ENCODE results near the gene ZNF831.

Gene ZNF831

DNA sequence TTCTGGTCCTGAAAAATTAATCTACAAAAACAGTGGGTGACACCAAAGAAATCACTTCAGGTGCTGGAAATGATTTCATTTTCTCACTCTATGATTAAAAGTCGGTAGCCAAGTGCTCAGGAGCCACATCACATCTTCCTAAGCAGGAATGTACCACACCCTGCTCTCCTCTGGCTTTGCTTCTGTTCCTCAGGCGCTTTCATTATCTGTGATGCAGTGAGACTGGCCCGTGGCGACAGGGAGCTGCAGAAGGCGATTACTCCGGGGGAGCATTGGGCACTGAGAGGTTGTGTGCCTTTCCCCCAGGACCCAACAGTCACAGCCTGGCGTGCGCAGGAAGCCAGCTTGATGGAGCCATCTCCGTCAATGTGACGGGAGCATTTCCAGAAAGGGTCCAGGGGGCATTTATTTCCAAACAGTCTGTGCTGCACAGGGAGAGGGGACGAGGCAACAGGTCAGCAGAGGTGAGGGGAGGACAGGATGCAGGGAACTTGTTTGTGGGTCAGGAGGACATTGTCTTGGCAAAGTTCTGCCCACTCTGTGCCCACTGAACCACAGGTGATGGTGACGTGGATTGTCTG lies 5.6 kb upstream of the ZNF831 start:
- no peak for FAIRE-seq

DNA sequence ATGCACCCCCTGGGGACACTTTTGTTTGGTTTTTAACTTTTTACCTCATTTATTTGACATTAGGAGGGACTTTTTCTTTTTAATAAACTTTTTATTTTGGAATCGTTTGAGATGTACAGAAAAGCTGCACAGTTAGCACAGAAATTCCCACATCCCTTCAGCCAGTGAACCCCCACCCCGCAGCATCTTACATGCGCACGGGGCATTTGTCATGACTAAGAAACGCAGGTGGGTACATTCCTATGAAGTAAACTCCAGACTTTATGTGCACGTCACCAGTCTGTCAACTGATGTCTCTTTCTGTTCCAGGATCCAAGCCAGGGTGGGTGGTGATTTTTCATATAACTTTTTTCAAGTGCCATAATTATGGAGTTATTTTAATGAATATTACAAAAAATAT lies 4.9 kb upstream of the ZNF831 start:
- no peak for FAIRE-seq

DNA sequence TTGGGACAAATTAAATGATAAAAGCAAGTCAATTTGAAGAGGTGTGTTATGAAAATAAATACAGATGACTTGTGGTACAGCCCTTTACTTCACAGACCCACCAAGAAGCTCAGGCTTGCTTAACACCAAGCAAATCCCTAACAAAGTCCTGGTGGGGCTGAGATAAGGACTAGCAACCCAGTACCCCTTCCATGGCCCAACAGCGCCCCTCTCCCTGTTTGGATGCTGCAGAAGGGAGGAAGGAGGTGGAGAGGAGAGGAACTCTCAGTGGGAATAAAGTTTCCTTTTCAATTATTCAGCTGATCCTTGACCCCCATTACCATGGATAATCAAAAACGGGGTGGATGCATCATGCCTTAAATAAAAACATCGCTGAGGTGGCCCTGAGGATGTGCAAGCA lies 4.5 kb upstream of the ZNF831 start:
- no peak for FAIRE-seq

DNA sequence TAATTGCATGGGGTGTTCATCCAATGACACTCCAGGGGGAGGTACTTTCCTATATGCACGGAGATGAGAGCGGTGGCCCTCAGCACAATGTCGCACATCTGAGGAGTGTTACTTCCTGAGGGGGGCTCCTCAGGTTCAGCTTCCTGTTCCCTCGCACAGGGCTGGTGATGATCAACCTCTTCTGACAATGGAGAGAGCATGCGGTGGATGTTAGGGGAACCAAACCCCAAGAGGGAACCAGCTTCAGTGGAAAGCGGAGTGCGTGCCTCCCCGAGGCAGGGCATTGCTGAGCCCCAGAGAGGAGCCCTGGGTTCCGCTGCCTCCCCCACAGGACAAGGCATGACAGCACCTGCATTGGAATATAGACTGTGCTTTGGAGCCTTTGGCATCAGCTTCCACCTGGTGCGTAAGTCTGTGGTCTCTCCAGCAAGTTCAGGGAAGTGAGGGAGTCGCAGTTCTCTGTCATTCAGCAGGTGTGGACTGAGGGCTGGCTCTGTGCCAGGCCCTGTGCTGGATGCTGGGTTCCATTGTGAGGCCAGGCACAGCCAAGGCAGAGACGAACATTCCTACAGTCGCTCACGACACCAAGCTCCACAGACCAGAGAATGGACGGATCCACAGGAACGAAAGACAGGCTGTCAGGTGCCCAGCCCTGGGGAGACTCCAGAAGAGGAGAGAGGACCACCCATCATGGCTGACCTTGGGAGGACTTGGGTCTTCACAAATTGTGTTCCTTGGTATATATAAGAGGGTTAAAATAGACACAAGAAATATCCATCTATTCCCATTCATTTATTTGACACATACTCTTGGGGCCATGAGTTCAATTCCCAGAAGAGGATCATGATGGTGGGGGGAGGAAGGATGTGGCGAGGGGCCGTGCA lies 3.9 kb upstream of the ZNF831 start:
- FAIRE-seq = no peak

DNA sequence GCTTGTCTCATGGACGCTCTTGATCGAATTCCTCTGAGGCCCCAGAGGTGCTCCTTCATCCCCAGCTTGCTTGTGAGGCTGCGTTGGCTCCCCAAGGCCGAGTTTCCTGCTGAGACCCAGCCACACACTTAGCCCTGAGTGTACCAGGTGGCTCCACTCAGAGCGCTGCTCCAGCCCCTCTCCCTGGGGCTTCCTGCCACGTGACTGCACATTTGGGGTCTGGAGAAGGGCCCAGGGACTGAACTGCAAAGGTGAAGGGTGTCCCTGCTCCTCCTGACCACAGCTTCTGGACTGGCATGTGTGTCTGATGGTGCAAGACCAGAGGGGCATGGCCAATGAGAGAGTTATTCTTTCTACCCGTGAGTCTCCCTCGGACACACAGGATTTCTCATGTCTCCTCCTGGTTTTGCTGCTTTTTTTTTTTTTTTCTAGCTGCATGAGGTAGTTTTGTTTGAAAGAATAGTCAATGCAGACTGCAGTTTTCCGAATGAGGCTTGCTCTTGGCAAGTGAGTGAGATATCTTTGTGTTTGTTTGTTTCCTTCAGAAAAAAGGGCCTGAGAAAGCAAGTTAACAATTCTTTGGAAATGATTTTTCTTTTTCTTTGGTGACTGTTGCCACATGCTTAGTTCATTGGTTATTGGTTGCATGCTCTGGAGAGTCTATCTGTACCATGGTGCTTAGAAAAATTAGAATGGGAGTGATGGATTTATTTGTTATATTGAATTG lies 3.1 kb upstream of the ZNF831 start:
- FAIRE-seq = no peak

DNA sequence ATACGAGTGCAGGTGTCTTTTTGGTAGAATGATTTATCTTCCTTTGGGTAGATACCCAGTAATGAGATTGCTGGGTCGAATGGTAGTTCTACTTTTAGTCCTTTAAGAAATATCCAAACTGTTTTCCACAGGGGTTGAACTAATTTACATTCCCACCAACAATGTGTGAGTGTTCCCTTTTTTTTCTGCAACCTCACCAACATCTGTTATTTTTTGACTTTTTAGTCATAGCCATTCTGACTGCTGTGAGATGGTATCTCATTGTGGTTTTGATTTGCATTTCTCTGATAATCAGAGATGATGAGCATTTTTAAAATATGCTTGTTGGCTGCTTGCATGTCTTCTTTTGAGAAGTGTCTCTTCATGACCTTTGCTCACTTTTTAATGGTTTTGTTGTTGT lies 1.9 kb upstream of the ZNF831 start:
- FAIRE-seq = no peak

DNA sequence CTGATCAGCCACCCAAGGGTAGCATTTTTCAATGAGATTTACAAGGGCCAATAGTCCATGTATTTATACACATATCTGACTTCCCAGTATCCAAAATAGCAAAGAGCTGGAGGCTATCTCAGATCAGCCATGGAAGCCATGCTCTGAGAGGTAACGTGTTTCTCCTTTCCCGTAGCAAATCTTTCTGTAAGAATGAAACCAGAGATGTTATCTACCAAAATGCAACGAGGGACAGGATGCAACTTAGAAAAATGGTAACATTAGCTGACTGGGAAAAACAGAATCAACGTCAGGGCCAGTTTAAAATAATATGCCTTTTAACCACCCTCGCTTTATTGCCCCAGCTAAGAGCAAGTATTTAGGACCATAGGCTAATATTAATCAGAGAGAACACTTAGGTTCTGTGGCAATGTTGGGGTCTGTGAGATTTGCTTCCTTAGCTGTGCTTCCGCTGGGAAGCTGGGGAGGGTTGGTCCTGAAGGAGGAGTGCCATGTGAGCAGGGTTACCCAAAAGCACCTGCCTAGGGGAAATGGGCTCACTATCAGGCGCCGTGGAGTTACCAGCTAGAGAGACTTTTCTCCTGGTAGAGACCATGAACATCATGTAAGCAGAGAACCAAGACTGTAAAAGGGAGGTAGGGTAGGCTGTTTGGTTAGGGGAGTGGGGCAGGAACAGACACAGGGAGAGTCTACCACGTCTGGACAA lies 1.2 kb downstream of the ZNF831 start:
- FAIRE-seq = no peak

DNA sequence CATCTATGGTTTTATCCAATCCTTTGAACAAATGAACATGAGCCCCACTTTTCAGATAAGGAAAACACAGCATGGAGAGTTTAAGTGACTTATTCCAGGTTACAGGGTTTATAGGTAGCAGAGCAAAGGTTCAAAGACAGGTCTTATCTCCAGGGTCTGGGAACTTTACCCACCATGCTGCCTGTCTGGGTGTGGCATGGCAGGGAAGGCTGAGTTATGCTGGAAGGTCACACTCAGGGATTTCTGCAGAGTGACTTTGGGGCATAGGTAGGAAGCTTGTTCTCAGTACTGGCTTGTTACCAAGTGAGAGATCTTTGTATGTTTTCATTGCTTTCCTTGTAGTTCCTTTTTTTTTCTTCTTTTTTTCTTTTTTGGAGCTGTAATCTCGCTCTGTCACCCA lies 1.8 kb downstream of the ZNF831 start:
- FAIRE-seq = no peak

DNA sequence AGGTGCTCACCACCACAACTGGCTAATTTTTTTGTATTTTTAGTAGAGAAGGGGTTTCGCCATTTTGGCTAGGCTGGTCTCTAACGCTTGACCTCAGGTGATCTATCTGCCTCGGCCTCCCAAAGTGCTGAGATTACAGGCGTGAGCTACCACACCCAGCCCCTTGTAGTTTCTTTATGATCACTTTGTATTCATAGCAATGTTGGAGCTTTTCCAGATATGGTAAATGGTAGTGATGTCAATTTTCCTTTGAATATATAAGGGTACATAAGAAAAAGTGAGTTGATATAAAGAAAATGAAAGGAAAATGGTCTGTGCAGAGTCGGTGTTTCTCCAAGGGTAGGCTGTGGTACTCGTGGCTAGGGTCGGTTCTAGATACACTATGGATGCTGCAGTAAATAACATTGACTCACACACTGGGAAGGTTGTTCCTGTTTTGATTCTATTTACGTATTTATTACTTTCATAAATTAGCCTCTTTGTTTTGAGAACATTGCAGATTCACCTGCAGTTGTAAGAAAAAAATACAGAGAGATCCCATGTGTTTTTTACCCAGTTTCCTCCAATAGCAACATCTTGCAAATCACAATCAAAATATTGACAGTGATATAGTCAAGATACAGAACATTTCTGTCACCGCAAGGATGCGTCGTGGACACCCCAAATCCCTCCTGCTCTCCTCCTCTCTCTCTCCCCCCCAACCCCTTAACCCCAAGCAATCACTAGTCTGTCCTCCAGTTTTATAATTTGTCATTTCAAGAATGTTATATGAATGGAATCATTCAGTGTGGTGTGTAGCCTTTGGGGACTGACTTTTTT lies 2.5 kb downstream of the ZNF831 start:
- no peak for FAIRE-seq

DNA sequence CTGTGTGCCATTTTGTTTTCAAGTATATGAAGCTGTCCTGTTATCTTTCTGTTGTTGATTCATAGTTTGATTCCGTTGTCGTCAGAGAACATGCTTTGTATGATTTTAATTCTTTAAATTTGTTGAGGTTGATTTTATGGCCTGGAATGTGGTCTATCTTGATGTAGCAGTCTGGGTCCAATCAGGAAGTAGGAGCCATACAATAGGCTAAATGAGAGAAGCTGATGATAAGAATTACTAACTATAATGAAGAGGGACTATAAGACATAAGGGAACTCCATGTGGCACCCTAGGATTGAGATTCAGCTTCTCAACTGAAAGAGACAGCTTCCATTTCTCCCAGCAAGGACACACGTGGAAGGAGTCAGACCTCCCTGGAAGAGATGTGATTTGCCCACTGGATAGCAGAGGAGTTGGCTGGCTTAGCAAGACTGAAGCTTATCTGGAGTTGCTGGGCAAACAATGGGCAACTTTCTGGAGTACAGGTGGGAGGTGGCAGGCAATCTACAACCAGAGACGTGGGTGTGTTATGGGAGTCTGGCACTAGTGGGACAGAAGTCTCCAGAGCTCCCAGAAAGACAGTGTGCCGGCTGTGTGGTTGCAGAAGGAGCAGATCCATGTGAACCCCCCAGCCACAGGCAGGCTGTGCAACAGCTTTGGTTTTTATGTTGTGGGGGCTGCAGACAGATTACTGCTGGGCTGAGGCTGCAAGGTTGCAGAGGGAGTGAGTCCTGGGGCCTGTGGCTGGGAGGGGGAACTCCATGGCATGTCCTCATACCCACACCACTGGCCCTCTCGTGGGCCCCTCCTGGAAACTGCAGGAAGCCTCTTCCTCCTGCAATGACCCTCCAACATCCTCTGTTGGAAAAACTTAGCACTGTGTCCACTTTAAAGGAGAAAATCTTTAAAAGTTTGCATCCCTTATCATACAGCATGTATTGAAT lies 7.1 kb downstream of the ZNF831 start:
- FAIRE-seq = no peak

DNA sequence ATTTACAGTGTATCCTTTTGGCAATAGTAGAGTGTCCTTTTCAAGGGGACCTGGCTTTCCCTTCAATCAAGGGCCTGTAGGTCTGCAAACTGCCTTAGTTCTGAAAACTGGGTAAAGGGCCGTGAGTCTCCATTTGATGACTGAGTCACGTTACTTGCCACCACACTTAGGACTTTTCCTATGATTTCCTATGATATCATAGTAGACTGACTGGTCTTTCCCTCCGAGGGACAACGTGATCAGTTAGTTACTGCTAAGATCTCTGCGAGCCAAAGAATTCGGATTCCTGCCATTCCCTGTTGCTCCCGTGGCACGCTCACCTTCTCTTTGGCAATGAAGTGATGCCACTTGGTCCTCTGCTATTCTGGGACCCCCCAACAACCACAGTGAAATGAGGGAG lies 8.4 kb downstream of the ZNF831 start:
- no peak for FAIRE-seq

DNA sequence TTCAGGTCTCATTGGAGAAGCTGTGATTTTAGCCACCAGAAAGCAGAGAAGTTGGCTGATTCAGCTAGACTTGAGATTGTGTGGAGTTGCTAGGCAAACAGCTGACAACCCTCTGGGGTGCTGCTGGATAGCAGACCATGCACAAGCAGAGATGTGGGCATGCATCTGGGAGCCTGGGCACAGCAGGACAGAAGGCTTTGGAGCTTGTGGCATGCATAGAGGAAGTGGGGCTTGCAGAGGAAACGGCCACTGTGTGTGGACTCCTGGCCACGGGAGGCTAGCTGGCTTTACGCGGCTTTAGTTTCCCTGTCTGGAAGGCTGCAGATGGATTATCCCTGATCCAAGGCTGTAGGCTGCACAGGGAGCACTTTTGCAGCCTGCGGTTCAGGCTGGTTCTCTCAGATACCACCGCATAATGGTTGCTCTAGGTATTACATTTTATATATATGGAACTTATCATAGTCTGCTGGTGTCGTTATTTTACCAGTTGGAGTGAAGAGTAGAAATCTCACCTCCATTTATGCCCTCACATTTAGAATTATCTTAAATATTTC lies 10.4 kb downstream of the ZNF831 start:
- FAIRE-seq = no peak

DNA sequence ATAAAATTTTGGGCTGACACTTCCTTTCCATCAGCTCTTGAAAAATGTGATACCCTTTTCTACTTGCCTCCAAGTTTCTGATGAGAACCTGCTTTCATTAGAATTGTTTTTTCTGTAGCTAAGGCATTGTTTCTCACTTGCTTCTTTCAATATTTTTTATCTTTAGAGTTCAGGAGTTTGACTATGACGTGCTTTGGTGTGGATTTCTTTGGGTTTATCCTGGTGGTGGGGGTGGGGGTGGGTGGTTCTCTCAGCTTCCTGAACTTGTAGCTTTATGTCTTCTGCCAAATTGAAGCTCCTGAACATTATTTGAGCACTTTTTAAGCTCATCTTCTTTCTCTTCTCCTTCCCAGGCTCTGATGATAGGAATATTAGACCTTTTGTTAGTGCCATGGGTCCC lies 11.4 kb downstream of the ZNF831 start:
- FAIRE-seq = no peak

DNA sequence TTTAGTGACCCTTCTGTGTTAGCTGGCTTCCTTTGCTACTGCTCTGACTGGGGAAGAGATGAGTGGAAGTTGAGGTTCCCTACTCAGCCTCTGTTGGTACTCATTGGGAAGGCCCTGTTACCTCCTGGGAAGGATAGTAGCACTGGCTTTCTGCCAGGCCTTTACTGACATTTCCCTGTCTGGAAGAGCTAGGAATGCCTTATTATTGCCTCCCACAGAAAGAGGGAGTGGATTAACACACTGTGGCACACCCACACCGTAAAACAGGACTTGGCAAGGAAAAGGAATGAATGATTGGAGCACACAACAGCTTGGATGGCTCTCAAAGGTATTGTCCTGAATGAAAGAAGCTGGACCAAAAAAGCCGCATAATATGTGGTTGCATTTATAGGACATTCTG lies 12.2 kb downstream of the ZNF831 start:
- no peak for FAIRE-seq

DNA sequence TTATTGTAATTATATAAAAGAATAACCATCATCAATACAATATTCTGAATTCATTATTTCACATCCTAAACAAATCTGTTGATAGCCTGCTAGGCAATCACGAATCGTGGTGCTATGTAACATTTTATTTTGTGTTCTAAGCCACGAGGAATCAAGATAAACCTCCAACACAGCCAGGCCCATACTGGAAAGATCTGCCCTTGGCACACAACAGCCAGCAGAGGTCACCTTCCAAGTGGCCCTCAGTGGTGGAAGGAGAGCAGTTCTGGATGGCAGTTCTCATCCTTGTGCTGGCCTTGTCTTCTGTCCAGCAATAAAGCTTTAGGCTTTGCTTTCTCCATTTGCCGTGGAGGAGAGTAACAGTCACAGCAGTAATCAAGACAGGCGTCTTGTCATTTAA lies 13.2 kb downstream of the ZNF831 start:
- no peak for FAIRE-seq

DNA sequence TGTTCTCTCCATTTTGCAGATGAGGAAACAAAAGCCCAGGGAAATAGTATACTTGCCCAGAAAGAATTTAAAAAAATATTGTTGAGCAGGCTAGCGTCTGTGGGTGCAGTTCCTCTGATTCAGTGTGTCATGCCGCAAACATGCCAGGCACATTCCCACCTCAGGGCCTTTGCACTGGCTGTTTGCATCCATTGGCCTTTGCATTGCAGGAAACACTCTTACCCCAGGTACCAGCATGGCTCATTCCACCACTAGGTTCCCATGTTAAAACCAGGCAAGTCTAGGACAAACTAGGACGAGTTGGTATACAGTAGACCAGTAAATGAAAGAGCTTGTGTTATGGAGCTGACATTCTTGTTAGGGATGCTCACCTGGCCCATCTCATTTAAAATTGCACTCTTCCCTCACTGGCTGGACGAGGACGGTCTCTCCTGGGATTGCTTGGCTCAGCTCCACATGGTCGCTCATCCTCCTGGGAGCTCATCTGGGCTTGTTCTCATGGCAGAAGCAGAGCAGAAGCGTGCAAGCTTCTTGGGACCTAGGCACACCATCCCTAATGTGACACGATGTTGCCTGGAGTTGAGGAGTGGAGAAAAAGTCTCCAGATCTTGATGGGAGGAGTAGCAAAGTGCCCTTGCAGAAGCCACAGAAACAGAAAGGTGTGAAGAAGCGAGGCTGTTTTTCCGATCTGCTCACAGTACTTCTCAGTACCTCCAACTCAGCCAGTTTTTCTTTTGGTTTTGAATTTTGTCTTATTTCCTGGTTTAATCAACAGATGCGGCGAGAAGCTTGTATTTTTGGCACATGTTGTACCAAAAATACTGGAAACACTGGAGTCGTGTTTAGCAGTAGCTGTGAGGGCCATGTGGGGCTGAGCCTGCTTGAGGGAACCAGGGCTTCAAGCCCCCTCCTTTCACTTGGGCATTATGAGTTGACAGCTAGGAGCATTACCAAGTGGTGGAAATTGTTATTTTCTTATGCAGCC lies 13.9 kb downstream of the ZNF831 start:
- FAIRE-seq = no peak

DNA sequence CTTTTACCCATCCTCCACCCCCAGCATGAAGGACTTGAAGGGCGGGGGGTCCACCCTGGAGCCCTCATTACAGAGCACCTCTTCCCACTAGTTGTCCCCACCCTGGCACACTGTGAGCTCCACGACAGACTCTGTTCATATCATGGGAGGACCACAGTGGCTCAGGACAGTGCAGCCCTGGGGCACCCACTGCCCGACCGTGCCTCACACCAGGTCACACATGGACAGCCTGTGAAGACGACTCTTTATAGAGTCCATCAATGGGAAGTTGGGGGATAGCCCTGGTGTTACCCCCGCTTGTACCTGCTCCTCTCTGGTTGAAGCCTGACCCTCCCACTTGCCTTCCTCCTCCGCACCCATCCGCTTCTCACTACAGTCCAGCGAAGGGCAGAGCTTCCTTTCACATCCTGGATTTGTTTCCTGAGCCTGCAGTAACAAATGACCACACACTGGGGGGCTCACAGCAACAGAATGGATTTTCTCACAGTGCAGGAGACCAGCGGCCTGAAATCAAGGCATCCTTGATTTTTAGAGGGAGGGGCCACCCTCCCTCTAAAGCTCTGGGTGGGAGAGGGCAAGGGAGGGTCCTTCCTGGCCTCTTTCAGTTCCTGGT lies 15.5 kb downstream of the ZNF831 start:
- no peak for FAIRE-seq

DNA sequence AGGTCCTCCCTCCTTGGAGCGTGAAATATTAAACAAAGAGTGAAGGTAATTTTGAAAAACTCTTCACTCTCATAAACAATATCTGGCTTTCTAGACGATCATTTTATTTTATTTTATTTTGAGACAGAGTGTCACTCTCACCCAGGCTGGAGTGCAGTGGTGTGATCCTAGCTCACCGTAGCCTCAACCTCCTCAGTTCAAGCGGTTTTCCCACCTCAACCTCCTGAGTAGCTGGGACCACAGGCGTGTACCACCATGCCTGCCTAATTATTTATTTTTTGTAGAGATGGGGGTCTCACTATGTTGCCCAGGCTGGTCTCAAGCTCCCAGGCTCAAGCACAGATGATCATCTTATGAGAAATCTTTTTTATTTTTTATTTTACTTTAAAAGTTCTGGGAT lies 16.4 kb downstream of the ZNF831 start:
- no peak for FAIRE-seq

DNA sequence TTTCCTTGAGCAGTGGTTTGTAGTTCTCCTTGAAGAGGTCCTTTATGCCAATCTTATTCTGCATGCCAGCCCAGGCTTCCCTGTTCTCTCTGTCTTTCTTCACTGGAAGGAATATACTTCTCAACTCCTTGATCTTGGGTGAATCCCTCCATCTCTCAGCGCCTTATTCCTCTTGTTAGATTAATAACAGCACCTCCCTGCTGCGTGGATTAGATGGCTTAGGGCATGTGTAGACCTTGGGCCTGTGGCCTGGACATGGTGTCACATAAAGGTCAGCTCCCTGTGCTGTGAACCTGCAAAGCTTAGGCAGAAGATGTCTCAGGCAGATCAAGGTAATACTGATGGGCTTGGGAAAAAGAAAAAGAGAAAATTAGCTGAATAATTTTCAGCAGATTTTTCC lies 18.3 kb downstream of the ZNF831 start:
- no peak for FAIRE-seq
